HepG2 (cell line): Measurements from ENCODE around the gene RNF213. TPM values are rescaled to one million over a fixed set of nuclear protein-coding genes. Genes with fewer than 3 reads are reported as not detected.

Experiments
- BHLHE40 ChIP-seq: IDR thresholded peaks from 2 replicates; pipeline ENCODE4 v1.6.1; 2011; ENCODE audit warnings: low read length, improper control_type of control experiment
- HES4 ChIP-seq: sonication (generic); formaldehyde crosslinking; IDR thresholded peaks from 2 replicates; pipeline ENCODE4 v1.9.0; 2021; ENCODE audit warnings: mild to moderate bottlenecking, missing genetic modification reagents, borderline replicate concordance
- IKZF1 ChIP-seq: fragments of 450-650 bp; IDR thresholded peaks from 2 replicates; pipeline ENCODE4 v1.7.1; 2016
- MTERF4 ChIP-seq: sonication (generic); formaldehyde crosslinking; IDR thresholded peaks from 2 replicates; pipeline ENCODE4 v1.8.0; 2023; ENCODE audit warnings: mild to moderate bottlenecking, missing genetic modification reagents
- USF2 ChIP-seq, 2 experiments: sonication (generic) in 1 of 2; formaldehyde crosslinking in 1 of 2; IDR thresholded peaks; 2 replicates each; pipeline versions ENCODE4 v1.5.1 to v1.6.1; 2011 to 2020; ENCODE audit warnings: borderline replicate concordance in 1 of 2, low read depth in 1 of 2, low read length in 1 of 2, mild to moderate bottlenecking in 1 of 2, missing genetic modification reagents in 1 of 2, moderate library complexity in 1 of 2
- ZNF607 ChIP-seq: sonication (generic); formaldehyde crosslinking; IDR thresholded peaks from 2 replicates; pipeline ENCODE4 v1.5.1; 2020; ENCODE audit warnings: missing genetic modification reagents, mild to moderate bottlenecking, borderline replicate concordance
- ZNF672 ChIP-seq: sonication (generic); formaldehyde crosslinking; IDR thresholded peaks from 2 replicates; pipeline ENCODE4 v1.8.1; 2022; ENCODE audit warnings: missing genetic modification reagents
- ZNF687 ChIP-seq: sonication (generic); formaldehyde crosslinking; IDR thresholded peaks from 2 replicates; pipeline ENCODE4 v1.5.1; 2020; ENCODE audit warnings: mild to moderate bottlenecking, missing genetic modification reagents, moderate library complexity
- polyA plus RNA-seq, 8 experiments: library from polyadenylated mRNA; depleted of rRNA in 3 of 8; stranded (reverse) in 7 of 8; unstranded in 1 of 8; fragments of >200 nt; fragmentation: Illumina TruSeq in 4 of 8; extraction: Trizol in 4 of 8; gene quantifications; 2 replicates each; pipeline versions ENCODE4 v1.2.1 to v1.2.3, GENCODE V29; 2011 to 2016; ENCODE audit warnings: low read depth in 4 of 8, missing spikeins in 1 of 8, mixed read lengths in 1 of 8; ENCODE audit not compliant: insufficient read depth in 1 of 8
- total RNA-seq, 5 experiments: library from RNA; depleted of rRNA; stranded (reverse); fragments of >200 nt; fragmentation: Illumina TruSeq; extraction: Trizol; gene quantifications; 2 replicates each; pipeline ENCODE4 v1.2.3, GENCODE V29; 2016; ENCODE audit warnings: low read depth in 1 of 5

RNF213 gene
- total and polyA plus RNA-seq, 2 of the 13 experiments (the other 11 are each of a cell fraction or from before 2014, with no cell fraction given): 38.6 to 38.7 TPM

- no peak for TF ChIP-seq ZNF672 (CRISPR knock-in tag)
- no peak for TF ChIP-seq BHLHE40
- no peak for TF ChIP-seq ZNF607
- 0 out of 2 replicates have a peak, but pooled peaks have one; percentile 60 for TF ChIP-seq MTERF4 (CRISPR knock-in tag)
- TF ChIP-seq USF2 (IDR thresholded peaks at IDR 0.05; ENCODE audit: low read depth, low read length): no peak
- no peak for TF ChIP-seq USF2 (CRISPR knock-in tag; IDR thresholded peaks at IDR 0.05; ENCODE audit: borderline replicate concordance)
- 0 out of 2 replicates have a peak, but pooled peaks have one; percentile 46 for TF ChIP-seq HES4 (CRISPR knock-in tag)
- TF ChIP-seq ZNF687 (CRISPR knock-in tag): no peak
- TF ChIP-seq IKZF1: no peak
Observed at GRCh38 chr17:80262775-80263244, 2.2 kb downstream of the RNF213 start (continued).
